Effector memory CD4-positive, alpha-beta T cell (primary cell): ENCODE data around the gene VPREB3.

Source experiments
- DNase-seq, 3 donors: peaks; one replicate each; pipeline ENCODE4 v3.0.0-alpha.2; 2020
- H3K27ac ChIP-seq: 2 replicates; pipeline ENCODE4 v1.7.0; 2013; ENCODE audit warnings: mild to moderate bottlenecking, low read length, moderate library complexity; ENCODE audit not compliant: insufficient read depth, poor library complexity, severe bottlenecking
- H3K27me3 ChIP-seq: replicated peaks from 2 replicates; pipeline ENCODE4 v1.7.0; 2013; ENCODE audit warnings: mild to moderate bottlenecking, low read length; ENCODE audit not compliant: insufficient read depth, control insufficient read depth, poor library complexity, severe bottlenecking
- H3K36me3 ChIP-seq: 2 replicates; pipeline ENCODE4 v1.7.0; 2013; ENCODE audit warnings: mild to moderate bottlenecking, low read length, moderate library complexity; ENCODE audit not compliant: control insufficient read depth, insufficient read depth
- H3K4me1 ChIP-seq: 2 replicates; pipeline ENCODE4 v1.7.0; 2013; ENCODE audit warnings: low read length, mild to moderate bottlenecking; ENCODE audit not compliant: control insufficient read depth, insufficient read depth, poor library complexity, severe bottlenecking
- H3K4me3 ChIP-seq: 2 replicates; pipeline ENCODE4 v1.7.0; 2013; ENCODE audit warnings: low read length, low read depth, mild to moderate bottlenecking; ENCODE audit not compliant: insufficient read depth, poor library complexity, severe bottlenecking
- H3K9me3 ChIP-seq: 2 replicates; pipeline ENCODE4 v1.7.0; 2013; ENCODE audit warnings: mild to moderate bottlenecking, low read length, moderate library complexity; ENCODE audit not compliant: control insufficient read depth

The VPREB3 gene

GRCh38 chr22:23774922-23775436, 20.8 kb upstream of the VPREB3 start:
- no peak overlapping the region for H3K27ac ChIP-seq
- no peak overlapping the region for H3K4me3 ChIP-seq
- peaks cover 10% of the 10 kb centered on the region for H3K4me1 ChIP-seq
- no peaks in the 10 kb centered on the region for H3K9me3 ChIP-seq
- no peaks in the 10 kb centered on the region for H3K27me3 ChIP-seq
- DNase-seq: no peak
- H3K36me3 ChIP-seq: no peaks in the 10 kb centered on the region

GRCh38 chr22:23774114-23774921, 20.1 kb upstream of the VPREB3 start:
- H3K9me3 ChIP-seq: no peaks in the 10 kb centered on the region
- no peaks in the 10 kb centered on the region for H3K27me3 ChIP-seq
- H3K4me3 ChIP-seq: no peak overlapping the region
- no peak for DNase-seq
- H3K4me1 ChIP-seq: peaks cover 10% of the 10 kb centered on the region
- H3K27ac ChIP-seq: no peak overlapping the region
- H3K36me3 ChIP-seq: no peaks in the 10 kb centered on the region

- H3K4me1 ChIP-seq: peaks cover 10% of the 10 kb centered on the region
- H3K27me3 ChIP-seq: no peaks in the 10 kb centered on the region
- H3K27ac ChIP-seq: no peak overlapping the region
- DNase-seq: no peak
- no peaks in the 10 kb centered on the region for H3K36me3 ChIP-seq
- no peak overlapping the region for H3K4me3 ChIP-seq
- no peaks in the 10 kb centered on the region for H3K9me3 ChIP-seq
Observed at GRCh38 chr22:23773483-23774113, 19.4 kb upstream of the VPREB3 start.

GRCh38 chr22:23772649-23773473, 18.6 kb upstream of the VPREB3 start, which contains the start of gene MMP11:
Gene MMP11 (plus strand): TSS chr22:23772849. CDS start chr22:23772871, 22 bp downstream.
- Histone ChIP-seq H3K36me3 (no peaks in the 10 kb centered on the region), H3K9me3 (no peaks in the 10 kb centered on the region), H3K27me3 (no peaks in the 10 kb centered on the region), H3K4me3 (peak within 1 kb of the TSS; percentile 42), H3K27ac (no peak within 1 kb of the TSS), H3K4me1 (peaks cover 16% of the 10 kb centered on the region)
- peak; percentile 19 to 38 (median 31) for DNase-seq

- Histone ChIP-seq H3K4me3 (peak overlapping the region; percentile 42), H3K36me3 (no peaks in the 10 kb centered on the region), H3K9me3 (no peaks in the 10 kb centered on the region), H3K27ac (no peak overlapping the region), H3K4me1 (peaks cover 19% of the 10 kb centered on the region), H3K27me3 (no peaks in the 10 kb centered on the region)
- no peak for DNase-seq
Observed at GRCh38 chr22:23772315-23772648, 18.1 kb upstream of the VPREB3 start.

GRCh38 chr22:23769321-23769965, 15.2 kb upstream of the VPREB3 start:
- DNase-seq: no peak
- Histone ChIP-seq H3K36me3 (no peaks in the 10 kb centered on the region), H3K9me3 (no peaks in the 10 kb centered on the region), H3K4me1 (peaks cover 26% of the 10 kb centered on the region), H3K27me3 (no peaks in the 10 kb centered on the region), H3K4me3 (no peak overlapping the region), H3K27ac (no peak overlapping the region)

GRCh38 chr22:23767673-23768548, 13.7 kb upstream of the VPREB3 start, which contains the start of gene CHCHD10:
Gene CHCHD10 (minus strand): TSS chr22:23767972. CDS start chr22:23767874, 98 bp downstream.
- Histone ChIP-seq H3K27me3 (no peaks in the 10 kb centered on the region), H3K9me3 (no peaks in the 10 kb centered on the region), H3K4me1 (peaks cover 37% of the 10 kb centered on the region), H3K4me3 (peak within 1 kb of the TSS; percentile 98), H3K27ac (peak within 1 kb of the TSS; percentile 65), H3K36me3 (no peaks in the 10 kb centered on the region)
- peak; percentile 44 to 62 (median 59) for DNase-seq

GRCh38 chr22:23767303-23767672, 13.1 kb upstream of the VPREB3 start:
- Histone ChIP-seq H3K27me3 (no peaks in the 10 kb centered on the region), H3K4me3 (peak overlapping the region; percentile 98), H3K36me3 (no peaks in the 10 kb centered on the region), H3K27ac (peak overlapping the region; percentile 65), H3K4me1 (peaks cover 38% of the 10 kb centered on the region), H3K9me3 (no peaks in the 10 kb centered on the region)
- no peak for DNase-seq
